IMR-90 (cell line): Measurements from ENCODE around the gene TBC1D22A. TPM values are rescaled to one million over a fixed set of nuclear protein-coding genes. Genes with fewer than 3 reads are reported as not detected.

Source experiments
- ATAC-seq: fragments of 200-7000 bp; cut with Tn5 transposase; 2 replicates; pipeline ENCODE4 v1.9.1; 2020; ENCODE audit warnings: low read depth, mild to moderate bottlenecking, moderate library complexity
- BruUV-seq: library from RNA; stranded (reverse); fragments of 400-500 nt; replicated peaks from 2 replicates; lab custom pipeline; 2021; lab: Mats Ljungman, UMichigan
- CTCF ChIA-PET: fragments of 300-600 bp; formaldehyde crosslinking; extraction: SDS; loops from one replicate; lab custom pipeline; 2021; ENCODE audit warnings: antibody characterized with exemption; lab: Yijun Ruan, JAX
- POLR2A ChIA-PET: fragments of 300-600 bp; sonication (Branson Sonifier 250); formaldehyde crosslinking; loops from one replicate; lab custom pipeline; 2022; ENCODE audit warnings: antibody characterized with exemption; ENCODE audit not compliant: unreplicated experiment; lab: Charles Lee
- DNase-seq: peaks from one replicate; pipeline ENCODE4 v3.0.0; 2013
- H2AFZ ChIP-seq: replicated peaks from 2 replicates; pipeline ENCODE3; 2013; ENCODE audit warnings: low read length, mild to moderate bottlenecking; ENCODE audit not compliant: poor library complexity
- H2AK5ac ChIP-seq: 2 replicates; pipeline ENCODE4 v1.6.1; 2013; ENCODE audit warnings: low read depth, low read length, inconsistent platforms
- H2AK9ac ChIP-seq: replicated peaks from 2 replicates; pipeline ENCODE3; 2013; ENCODE audit warnings: mild to moderate bottlenecking, low read depth, low read length, moderate library complexity; ENCODE audit not compliant: poor library complexity
- H2BK120ac ChIP-seq: 2 replicates; pipeline ENCODE4 v1.6.1; 2013; ENCODE audit warnings: low read depth, low read length, inconsistent platforms
- H2BK15ac ChIP-seq: 3 replicates; pipeline ENCODE4 v1.6.1; 2013; ENCODE audit warnings: low read depth, low read length, inconsistent platforms
- H2BK20ac ChIP-seq: 2 replicates; pipeline ENCODE4 v1.6.1; 2013; ENCODE audit warnings: low read depth, mild to moderate bottlenecking, inconsistent platforms, low read length, moderate library complexity
- H2BK5ac ChIP-seq: 2 replicates; pipeline ENCODE4 v1.6.1; 2013; ENCODE audit warnings: mild to moderate bottlenecking, low read depth, low read length, inconsistent platforms; ENCODE audit not compliant: poor library complexity, severe bottlenecking
- H3K14ac ChIP-seq: replicated peaks from 2 replicates; pipeline ENCODE4 v1.6.1; 2013; ENCODE audit warnings: low read depth, low read length, inconsistent platforms
- H3K18ac ChIP-seq: 2 replicates; pipeline ENCODE4 v1.6.1; 2013; ENCODE audit warnings: low read depth, low read length, control low read depth
- H3K23ac ChIP-seq: 2 replicates; pipeline ENCODE4 v1.6.1; 2013; ENCODE audit warnings: low read depth, low read length, inconsistent platforms
- H3K27ac ChIP-seq: 2 replicates; pipeline ENCODE4 v1.5.1; 2013; ENCODE audit warnings: mild to moderate bottlenecking, control low read depth, low read length; ENCODE audit not compliant: insufficient read depth
- H3K27me3 ChIP-seq: 2 replicates; pipeline ENCODE4 v1.6.1; 2013; ENCODE audit warnings: low read length; ENCODE audit not compliant: control insufficient read depth, insufficient read depth
- H3K36me3 ChIP-seq: 2 replicates; pipeline ENCODE4 v1.6.1; 2013; ENCODE audit warnings: low read length, mixed read lengths; ENCODE audit not compliant: control insufficient read depth, insufficient read depth
- H3K4ac ChIP-seq: 2 replicates; pipeline ENCODE4 v1.6.1; 2013; ENCODE audit warnings: low read depth, low read length, inconsistent platforms
- H3K4me1 ChIP-seq: 2 replicates; pipeline ENCODE4 v1.6.1; 2013; ENCODE audit warnings: low read length, mixed read lengths; ENCODE audit not compliant: control insufficient read depth, insufficient read depth
- H3K4me2 ChIP-seq: 2 replicates; pipeline ENCODE4 v1.6.1; 2013; ENCODE audit warnings: low read depth, mild to moderate bottlenecking, control low read depth, low read length, moderate library complexity
- H3K4me3 ChIP-seq: 2 replicates; pipeline ENCODE4 v1.5.1; 2013; ENCODE audit warnings: low read depth, mild to moderate bottlenecking, control low read depth, low read length, moderate library complexity; ENCODE audit not compliant: insufficient read depth
- H3K56ac ChIP-seq: 2 replicates; pipeline ENCODE4 v1.6.1; 2013; ENCODE audit warnings: low read length, inconsistent platforms; ENCODE audit not compliant: insufficient read depth; ENCODE audit errors: extremely low read depth
- H3K79me1 ChIP-seq, 2 experiments: 2 replicates each; pipeline ENCODE4 v1.6.1; 2013; ENCODE audit warnings: low read length in 2 of 2, inconsistent platforms in 1 of 2, low read depth in 1 of 2
- H3K9ac ChIP-seq: 2 replicates; pipeline ENCODE4 v1.6.1; 2013; ENCODE audit warnings: low read depth, low read length, control low read depth
- H3K9me1 ChIP-seq: 2 replicates; pipeline ENCODE4 v1.6.1; 2013; ENCODE audit warnings: low read length, inconsistent platforms; ENCODE audit not compliant: insufficient read depth
- H3K9me3 ChIP-seq: 2 replicates; pipeline ENCODE4 v1.6.1; 2013; ENCODE audit warnings: low read length; ENCODE audit not compliant: control insufficient read depth, insufficient read depth
- H4K20me1 ChIP-seq: 2 replicates; pipeline ENCODE4 v1.6.1; 2013; ENCODE audit warnings: low read length, inconsistent platforms; ENCODE audit not compliant: insufficient read depth
- H4K5ac ChIP-seq: 2 replicates; pipeline ENCODE4 v1.6.1; 2013; ENCODE audit warnings: mild to moderate bottlenecking, low read depth, low read length, control low read depth
- H4K8ac ChIP-seq, 2 experiments: 2 replicates each; pipeline ENCODE4 v1.6.1; 2013; ENCODE audit warnings: low read depth in 2 of 2, low read length in 2 of 2, control low read depth in 1 of 2, inconsistent platforms in 1 of 2
- H4K91ac ChIP-seq: 2 replicates; pipeline ENCODE4 v1.6.1; 2013; ENCODE audit warnings: low read depth, low read length, inconsistent platforms; ENCODE audit not compliant: insufficient read depth
- BHLHE40 ChIP-seq: fragments of 150-350 bp; IDR thresholded peaks from 2 replicates; pipeline ENCODE4 v1.6.1; 2016; ENCODE audit warnings: mild to moderate bottlenecking, low read depth, low read length
- CEBPB ChIP-seq: IDR thresholded peaks from 2 replicates; pipeline ENCODE4 v1.6.1; 2012; ENCODE audit warnings: low read depth, low read length, improper control_type of control experiment
- CHD1 ChIP-seq: IDR thresholded peaks from 2 replicates; pipeline ENCODE4 v1.6.1; 2012; ENCODE audit warnings: low read depth, low read length, improper control_type of control experiment
- CTCF ChIP-seq: conservative IDR thresholded peaks from 2 replicates; pipeline ENCODE4 v1.5.1; 2012; ENCODE audit warnings: mild to moderate bottlenecking, low read depth, low read length, improper control_type of control experiment
- ELK1 ChIP-seq: fragments of 150-350 bp; IDR thresholded peaks from 2 replicates; pipeline ENCODE4 v1.6.1; 2016; ENCODE audit warnings: low read depth, mild to moderate bottlenecking, low read length, moderate library complexity, borderline replicate concordance
- FOS ChIP-seq: fragments of 150-350 bp; IDR thresholded peaks from 2 replicates; pipeline ENCODE4 v1.6.1; 2016; ENCODE audit warnings: low read depth, low read length
- MAFK ChIP-seq: IDR thresholded peaks from 2 replicates; pipeline ENCODE4 v1.6.1; 2012; ENCODE audit warnings: low read depth, low read length, improper control_type of control experiment
- MAZ ChIP-seq: IDR thresholded peaks from 2 replicates; pipeline ENCODE4 v1.6.1; 2012; ENCODE audit warnings: low read depth, mild to moderate bottlenecking, low read length, improper control_type of control experiment, moderate library complexity, borderline replicate concordance
- MXI1 ChIP-seq: IDR thresholded peaks from 2 replicates; pipeline ENCODE4 v1.6.1; 2012; ENCODE audit warnings: low read depth, mild to moderate bottlenecking, low read length, moderate library complexity, borderline replicate concordance
- NFE2L2 ChIP-seq: fragments of 150-350 bp; IDR thresholded peaks from 2 replicates; pipeline ENCODE4 v1.6.1; 2016; ENCODE audit warnings: low read depth, mild to moderate bottlenecking, low read length
- POLR2A ChIP-seq: IDR thresholded peaks from 2 replicates; pipeline ENCODE4 v1.6.1; 2012; ENCODE audit warnings: mild to moderate bottlenecking, low read depth, low read length
- RAD21 ChIP-seq: IDR thresholded peaks from 2 replicates; pipeline ENCODE4 v1.6.1; 2012; ENCODE audit warnings: low read length, improper control_type of control experiment
- RCOR1 ChIP-seq: IDR thresholded peaks from 2 replicates; pipeline ENCODE4 v1.6.1; 2012; ENCODE audit warnings: mild to moderate bottlenecking, low read length, improper control_type of control experiment; ENCODE audit not compliant: insufficient replicate concordance
- RFX5 ChIP-seq: IDR thresholded peaks from 2 replicates; pipeline ENCODE4 v1.8.0; 2012; ENCODE audit warnings: low read depth, mild to moderate bottlenecking, low read length, moderate library complexity
- SMC3 ChIP-seq: fragments of 150-350 bp; IDR thresholded peaks from 2 replicates; pipeline ENCODE4 v1.6.1; 2016; ENCODE audit warnings: low read depth, mild to moderate bottlenecking, antibody characterized with exemption, low read length, moderate library complexity
- USF2 ChIP-seq: fragments of 150-350 bp; IDR thresholded peaks from 2 replicates; pipeline ENCODE4 v1.6.1; 2017; ENCODE audit warnings: mild to moderate bottlenecking, antibody characterized with exemption, low read length, low read depth
- WGBS, 2 experiments: methylation state at CpG; one replicate each; pipeline versions ENCODE4 v1.1.5 to v1.1.7; 2013; ENCODE audit warnings: missing lambda C conversion rate in 2 of 2; ENCODE audit not compliant: insufficient read length in 1 of 2; ENCODE audit errors: extremely low coverage in 2 of 2; 5-methylcytosine and 5-hydroxymethylcytosine counted together
- dilution Hi-C: fragments of 300-500 bp; cut with HindIII; formaldehyde crosslinking; loops from one replicate; pipeline ENCODE4 v1.14.3; 2018; ENCODE audit warnings: low sequenced_read_pairs; ENCODE audit not compliant: unreplicated experiment
- in situ Hi-C: fragments of 300-500 bp; cut with MboI; formaldehyde crosslinking; loops from 3 replicates; pipeline ENCODE4 v1.14.3; 2019; ENCODE audit warnings: low sequenced_read_pairs, inconsistent platforms, mixed read lengths
- intact Hi-C: fragments of 100-400 bp; cut with micrococcal nuclease; formaldehyde crosslinking; loops from 2 replicates; pipeline ENCODE4 v1.10.0; 2022
- polyA plus RNA-seq, 3 experiments: library from polyadenylated mRNA; depleted of rRNA; stranded (reverse); fragments of >200 nt; gene quantifications; 2 replicates each; pipeline ENCODE4 v1.2.3, GENCODE V29; 2012; ENCODE audit warnings: low replicate concordance in 1 of 3
- total RNA-seq: library from RNA; depleted of rRNA; stranded (reverse); fragments of >200 nt; gene quantifications from 2 replicates; pipeline ENCODE4 v1.2.3, GENCODE V29; 2012

Gene TBC1D22A
- total and polyA plus RNA-seq, 2 of the 4 experiments (the other 2 are of a cell fraction): 9.0 to 16.7 TPM

GRCh38 chr22:47105085-47105484 lies 342.6 kb downstream of the TBC1D22A start:
- dilution Hi-C loops: no loop called here

More at GRCh38 chr22:47105085-47105484, 342.6 kb downstream of the TBC1D22A start:
- ChIA-PET POLR2A (no interaction called here), CTCF (no interaction called here)
- Histone ChIP-seq H4K20me1 (no peaks in the 10 kb centered on the region), H3K4ac (no peak overlapping the region), H3K27ac (no peak overlapping the region), H3K9ac (no peak overlapping the region), H3K27me3 (no peaks in the 10 kb centered on the region), H3K18ac (no peak overlapping the region), H3K9me1 (no peaks in the 10 kb centered on the region; the same call in 1 of the 2 replicates), H3K36me3 (no peaks in the 10 kb centered on the region; the same call in 1 of the 2 replicates), H2AK5ac (no peak overlapping the region), H4K5ac (no peak overlapping the region), H3K14ac (no peak overlapping the region), H2AK9ac (no peak overlapping the region), H2AFZ (no peak overlapping the region), H2BK20ac (no peak overlapping the region), H3K56ac (no peak overlapping the region), H3K79me1 (no peaks in the 10 kb centered on the region; a peak in 1 of 4 replicates), H2BK15ac (no peak overlapping the region), H3K4me3 (no peak overlapping the region), H2BK5ac (no peak overlapping the region), H3K4me1 (peaks cover 5% of the 10 kb centered on the region), H2BK120ac (no peak overlapping the region), H3K23ac (no peak overlapping the region), H3K9me3 (no peaks in the 10 kb centered on the region), H4K8ac (no peak overlapping the region), H3K4me2 (no peak overlapping the region), H4K91ac (no peak overlapping the region)
- DNase-seq (no peak), ATAC-seq (no peak)
- TF ChIP-seq MAFK (no peak), RAD21 (no peak), MAZ (no peak), RFX5 (no peak), POLR2A (no peak), NFE2L2 (no peak), CEBPB (no peak), FOS (no peak), ELK1 (no peak), SMC3 (no peak), CHD1 (no peak), MXI1 (no peak), RCOR1 (no peak), USF2 (no peak), CTCF (no peak), BHLHE40 (no peak)
- no TSS peak for BruUV-seq
- intact Hi-C loops (no loop called here), in situ Hi-C loops (no loop called here)
- no CpG with 5 or more reads among the region's 4 CpGs for WGBS, 2 experiments
